HEK293 (cell line): ENCODE data around the gene FOXN3.

Experiments used
- CTCF ChIP-seq: fragments of 450-650 bp; formaldehyde crosslinking; IDR thresholded peaks from 2 replicates; pipeline ENCODE4 v1.5.1; 2016; ENCODE audit warnings: missing biosample characterization, missing genetic modification characterization
- IKZF3 ChIP-seq: fragments of 450-650 bp; IDR thresholded peaks from 2 replicates; pipeline ENCODE4 v1.5.0; 2018; ENCODE audit warnings: missing biosample characterization, mild to moderate bottlenecking, missing genetic modification characterization, moderate library complexity
- PRDM1 ChIP-seq: fragments of 450-650 bp; formaldehyde crosslinking; IDR thresholded peaks from 2 replicates; pipeline ENCODE4; 2016; ENCODE audit warnings: missing biosample characterization, missing genetic modification characterization
- SP2 ChIP-seq: fragments of 450-650 bp; formaldehyde crosslinking; IDR thresholded peaks from 2 replicates; pipeline ENCODE4 v1.5.1; 2016; ENCODE audit warnings: missing biosample characterization, missing genetic modification characterization
- YY1 ChIP-seq: fragments of 450-650 bp; formaldehyde crosslinking; IDR thresholded peaks from 2 replicates; pipeline ENCODE4 v1.5.1; 2018; ENCODE audit warnings: missing biosample characterization, missing genetic modification characterization
- ZNF239 ChIP-seq: fragments of 450-650 bp; formaldehyde crosslinking; IDR thresholded peaks from 2 replicates; pipeline ENCODE4 v1.5.1; 2016; ENCODE audit warnings: missing biosample characterization, missing genetic modification characterization
- ZNF555 ChIP-seq: fragments of 450-650 bp; formaldehyde crosslinking; conservative IDR thresholded peaks from 2 replicates; pipeline ENCODE4 v1.5.1; 2017; ENCODE audit warnings: missing biosample characterization, mild to moderate bottlenecking, missing genetic modification characterization, inconsistent platforms
- ZNF561 ChIP-seq: fragments of 450-650 bp; IDR thresholded peaks from 2 replicates; pipeline ENCODE4 v1.5.1; 2018; ENCODE audit warnings: missing biosample characterization, missing genetic modification characterization, borderline replicate concordance
- ZNF664 ChIP-seq: fragments of 450-650 bp; formaldehyde crosslinking; IDR thresholded peaks from 2 replicates; pipeline ENCODE4 v1.5.1; 2016; ENCODE audit warnings: missing biosample characterization, missing genetic modification characterization

GRCh38 chr14:89425931-89426330, 8.9 kb upstream of the FOXN3 start:
- TF ChIP-seq ZNF664 (tag by site-specific recombination) (no peak), SP2 (tag by site-specific recombination) (no peak), PRDM1 (tag by site-specific recombination) (no peak), CTCF (tag by site-specific recombination) (no peak), ZNF555 (tag by site-specific recombination) (no peak), IKZF3 (tag by site-specific recombination) (no peak), ZNF239 (tag by site-specific recombination) (no peak), ZNF561 (tag by site-specific recombination) (no peak), YY1 (no peak)
